Transverse colon (tissue), 4 donors: Measurements from ENCODE around the gene TICAM1.
"Not testable (repeated sequence)": the region's sequence is repeated elsewhere in the genome, so short reads cannot be mapped to it uniquely, and the experiment has no call there.

ENCODE experiments used
- CTCF ChIP-seq, 5 experiments: fragments of 200-600 bp in 3 of 5; fragments of 450-650 bp in 2 of 5; sonication (generic) in 3 of 5; IDR thresholded peaks; 1 replicate in 2 of 5; 2 replicates in 3 of 5; pipeline ENCODE4 v1.5.1; 2016 to 2017; ENCODE audit warnings: antibody characterized with exemption in 5 of 5, inconsistent platforms in 3 of 5, mild to moderate bottlenecking in 2 of 5, moderate library complexity in 1 of 5
- EP300 ChIP-seq: sonication (generic); formaldehyde crosslinking; IDR thresholded peaks from one replicate; pipeline ENCODE4 v1.6.1; 2017; ENCODE audit warnings: antibody characterized with exemption, low read depth
- POLR2AphosphoS5 ChIP-seq, 3 donors: sonication (generic); formaldehyde crosslinking; IDR thresholded peaks; one replicate each; pipeline ENCODE4 v1.6.1; 2016; ENCODE audit warnings: antibody characterized with exemption in 3 of 3

GRCh38 chr19:4792019-4792865 lies 39.3 kb downstream of the TICAM1 start:
- TF ChIP-seq EP300; CTCF (IDR thresholded peaks at IDR 0.05); POLR2AphosphoS5 (IDR thresholded peaks at IDR 0.05): not testable (repeated sequence)
